ENCODE measurements around the gene DNAH12. TPM values are rescaled to one million over a fixed set of nuclear protein-coding genes. Genes with fewer than 3 reads are reported as not detected.

Gene DNAH12
- total RNA-seq, 1 experiment from 2014 or later: not detected

DNA sequence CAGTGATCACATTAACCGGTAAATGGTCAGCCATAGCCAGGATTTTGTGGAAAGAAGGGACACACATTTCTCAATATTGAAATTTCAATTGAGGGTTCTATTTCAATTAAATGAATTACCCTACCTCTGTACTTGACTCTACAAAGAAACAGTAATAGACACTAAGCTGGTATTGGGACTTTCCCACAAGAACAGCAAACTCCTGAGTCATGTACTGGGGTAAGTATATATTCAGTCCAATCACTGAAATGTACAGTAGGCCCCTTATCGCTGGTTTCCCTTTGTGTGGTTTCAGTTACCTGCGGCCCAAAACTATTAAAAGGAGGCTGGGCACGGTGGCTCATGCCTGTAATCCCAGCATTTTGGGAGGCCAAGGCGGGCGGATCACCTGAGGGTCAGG lies 269.3 kb downstream of the DNAH12 start:
- no peak for TF ChIP-seq SMAD3 (CRISPR knock-in tag; IDR thresholded peaks at IDR 0.05; ENCODE audit: borderline replicate concordance)
- no peak for TF ChIP-seq ESRRA (CRISPR knock-in tag; IDR thresholded peaks at IDR 0.05; ENCODE audit: borderline replicate concordance)
- no peak for TF ChIP-seq HMGA2 (CRISPR knock-in tag; IDR thresholded peaks at IDR 0.05)
- no peak for TF ChIP-seq ZNF423 (CRISPR knock-in tag; IDR thresholded peaks at IDR 0.05)
- TF ChIP-seq, protein P1, sequence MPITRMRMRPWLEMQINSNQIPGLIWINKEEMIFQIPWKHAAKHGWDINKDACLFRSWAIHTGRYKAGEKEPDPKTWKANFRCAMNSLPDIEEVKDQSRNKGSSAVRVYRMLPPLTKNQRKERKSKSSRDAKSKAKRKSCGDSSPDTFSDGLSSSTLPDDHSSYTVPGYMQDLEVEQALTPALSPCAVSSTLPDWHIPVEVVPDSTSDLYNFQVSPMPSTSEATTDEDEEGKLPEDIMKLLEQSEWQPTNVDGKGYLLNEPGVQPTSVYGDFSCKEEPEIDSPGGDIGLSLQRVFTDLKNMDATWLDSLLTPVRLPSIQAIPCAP (CRISPR knock-in tag; IDR thresholded peaks at IDR 0.05): no peak
- CTCF ChIA-PET: interaction anchor here (0.7 kb wide), 1 partner anchor 103 kb away, joined by 3 read pairs; no protein-coding TSS in a partner anchor
- Mint-ChIP-seq H3K4me3 (no peak overlapping the region), H3K36me3 (peaks cover 21% of the 10 kb centered on the region), H3K4me1 (no peaks in the 10 kb centered on the region), H3K9me3 (peaks cover 9% of the 10 kb centered on the region), H3K27me3 (ENCODE audit: low read depth) (no peaks in the 10 kb centered on the region), H3K27ac (no peak overlapping the region)
- POLR2A ChIA-PET: no interaction called here
- no peak for DNase-seq (ENCODE audit: low spot score)
- no peak for ATAC-seq

DNA sequence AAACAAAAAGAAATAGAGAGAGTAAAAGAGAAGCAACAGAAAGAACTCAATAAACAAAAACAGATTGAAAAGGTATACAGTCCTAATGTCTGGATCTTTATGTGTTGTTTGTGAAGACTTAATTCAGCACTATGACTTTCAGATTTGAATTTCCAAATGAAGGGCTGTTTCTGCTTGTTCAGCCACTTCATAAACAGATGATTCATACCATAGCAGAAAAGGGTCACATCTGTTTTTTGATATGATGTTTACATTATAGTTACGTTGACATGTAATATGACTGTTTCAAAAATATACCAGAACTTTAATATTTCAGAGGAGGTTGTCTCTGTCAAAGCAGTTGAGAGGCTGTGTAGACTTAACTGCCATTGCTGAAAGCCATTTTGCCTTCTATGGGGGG lies 275.7 kb downstream of the DNAH12 start:
- no peak for DNase-seq (ENCODE audit: low spot score)

More for the DNA sequence above, 275.7 kb downstream of the DNAH12 start:
- Mint-ChIP-seq H3K27me3 (ENCODE audit: low read depth) (no peaks in the 10 kb centered on the region), H3K27ac (no peak overlapping the region), H3K4me1 (no peaks in the 10 kb centered on the region), H3K36me3 (peaks cover 43% of the 10 kb centered on the region), H3K4me3 (no peak overlapping the region), H3K9me3 (peaks cover 11% of the 10 kb centered on the region)
- TF ChIP-seq PRRX2 (CRISPR knock-in tag; IDR thresholded peaks at IDR 0.05): no peak
- TF ChIP-seq ZNF219 (CRISPR knock-in tag; IDR thresholded peaks at IDR 0.05; ENCODE audit: borderline replicate concordance): no peak
- TF ChIP-seq CBFB (CRISPR knock-in tag; IDR thresholded peaks at IDR 0.05; ENCODE audit: low read depth): no peak
- TF ChIP-seq OVOL2 (CRISPR knock-in tag; IDR thresholded peaks at IDR 0.05; ENCODE audit: borderline replicate concordance): no peak
- TF ChIP-seq, protein P2, sequence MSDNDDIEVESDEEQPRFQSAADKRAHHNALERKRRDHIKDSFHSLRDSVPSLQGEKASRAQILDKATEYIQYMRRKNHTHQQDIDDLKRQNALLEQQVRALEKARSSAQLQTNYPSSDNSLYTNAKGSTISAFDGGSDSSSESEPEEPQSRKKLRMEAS (CRISPR knock-in tag; IDR thresholded peaks at IDR 0.05): no peak
- TF ChIP-seq, protein P3, sequence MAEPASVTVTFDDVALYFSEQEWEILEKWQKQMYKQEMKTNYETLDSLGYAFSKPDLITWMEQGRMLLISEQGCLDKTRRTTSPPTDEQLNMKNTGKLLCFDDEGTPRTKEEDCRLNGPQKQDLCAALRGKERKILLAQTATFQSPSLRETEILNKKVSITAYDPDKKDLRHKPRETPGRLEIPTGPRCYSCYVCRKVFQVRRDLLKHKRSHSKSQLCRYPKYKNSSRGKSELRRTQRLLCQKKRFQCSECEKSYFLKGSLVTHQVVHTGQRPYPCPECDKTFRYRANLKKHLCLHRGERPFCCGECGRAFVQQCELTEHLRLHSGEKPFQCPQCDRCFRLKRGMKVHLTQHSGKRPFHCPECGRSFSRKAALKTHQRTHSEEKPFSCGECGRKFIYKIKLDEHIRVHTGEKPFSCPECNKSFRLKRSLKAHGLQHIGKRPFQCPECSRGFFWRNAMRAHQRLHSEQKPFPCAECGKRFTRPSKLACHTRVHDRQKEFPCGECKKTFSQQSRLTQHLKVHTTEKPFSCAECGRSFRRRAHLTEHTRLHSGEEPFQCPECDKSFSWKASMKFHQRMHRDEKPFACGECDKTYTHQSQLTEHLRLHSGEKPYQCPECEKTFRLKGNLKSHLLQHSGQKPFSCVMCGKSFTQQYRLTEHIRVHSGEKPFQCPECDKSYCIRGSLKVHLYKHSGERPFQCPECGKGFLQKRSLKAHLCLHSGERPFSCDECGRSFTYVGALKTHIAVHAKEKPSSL (CRISPR knock-in tag; conservative IDR thresholded peaks at IDR 0.05): no peak
- TF ChIP-seq ELF4 (CRISPR knock-in tag; IDR thresholded peaks at IDR 0.05; ENCODE audit: low read depth): no peak
- TF ChIP-seq, protein P4, sequence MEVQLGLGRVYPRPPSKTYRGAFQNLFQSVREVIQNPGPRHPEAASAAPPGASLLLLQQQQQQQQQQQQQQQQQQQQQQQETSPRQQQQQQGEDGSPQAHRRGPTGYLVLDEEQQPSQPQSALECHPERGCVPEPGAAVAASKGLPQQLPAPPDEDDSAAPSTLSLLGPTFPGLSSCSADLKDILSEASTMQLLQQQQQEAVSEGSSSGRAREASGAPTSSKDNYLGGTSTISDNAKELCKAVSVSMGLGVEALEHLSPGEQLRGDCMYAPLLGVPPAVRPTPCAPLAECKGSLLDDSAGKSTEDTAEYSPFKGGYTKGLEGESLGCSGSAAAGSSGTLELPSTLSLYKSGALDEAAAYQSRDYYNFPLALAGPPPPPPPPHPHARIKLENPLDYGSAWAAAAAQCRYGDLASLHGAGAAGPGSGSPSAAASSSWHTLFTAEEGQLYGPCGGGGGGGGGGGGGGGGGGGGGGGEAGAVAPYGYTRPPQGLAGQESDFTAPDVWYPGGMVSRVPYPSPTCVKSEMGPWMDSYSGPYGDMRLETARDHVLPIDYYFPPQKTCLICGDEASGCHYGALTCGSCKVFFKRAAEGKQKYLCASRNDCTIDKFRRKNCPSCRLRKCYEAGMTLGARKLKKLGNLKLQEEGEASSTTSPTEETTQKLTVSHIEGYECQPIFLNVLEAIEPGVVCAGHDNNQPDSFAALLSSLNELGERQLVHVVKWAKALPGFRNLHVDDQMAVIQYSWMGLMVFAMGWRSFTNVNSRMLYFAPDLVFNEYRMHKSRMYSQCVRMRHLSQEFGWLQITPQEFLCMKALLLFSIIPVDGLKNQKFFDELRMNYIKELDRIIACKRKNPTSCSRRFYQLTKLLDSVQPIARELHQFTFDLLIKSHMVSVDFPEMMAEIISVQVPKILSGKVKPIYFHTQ (CRISPR knock-in tag; IDR thresholded peaks at IDR 0.05): no peak
- TF ChIP-seq, protein P5, sequence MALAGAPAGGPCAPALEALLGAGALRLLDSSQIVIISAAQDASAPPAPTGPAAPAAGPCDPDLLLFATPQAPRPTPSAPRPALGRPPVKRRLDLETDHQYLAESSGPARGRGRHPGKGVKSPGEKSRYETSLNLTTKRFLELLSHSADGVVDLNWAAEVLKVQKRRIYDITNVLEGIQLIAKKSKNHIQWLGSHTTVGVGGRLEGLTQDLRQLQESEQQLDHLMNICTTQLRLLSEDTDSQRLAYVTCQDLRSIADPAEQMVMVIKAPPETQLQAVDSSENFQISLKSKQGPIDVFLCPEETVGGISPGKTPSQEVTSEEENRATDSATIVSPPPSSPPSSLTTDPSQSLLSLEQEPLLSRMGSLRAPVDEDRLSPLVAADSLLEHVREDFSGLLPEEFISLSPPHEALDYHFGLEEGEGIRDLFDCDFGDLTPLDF (CRISPR knock-in tag; IDR thresholded peaks at IDR 0.05): no peak
- TF ChIP-seq, protein P6, sequence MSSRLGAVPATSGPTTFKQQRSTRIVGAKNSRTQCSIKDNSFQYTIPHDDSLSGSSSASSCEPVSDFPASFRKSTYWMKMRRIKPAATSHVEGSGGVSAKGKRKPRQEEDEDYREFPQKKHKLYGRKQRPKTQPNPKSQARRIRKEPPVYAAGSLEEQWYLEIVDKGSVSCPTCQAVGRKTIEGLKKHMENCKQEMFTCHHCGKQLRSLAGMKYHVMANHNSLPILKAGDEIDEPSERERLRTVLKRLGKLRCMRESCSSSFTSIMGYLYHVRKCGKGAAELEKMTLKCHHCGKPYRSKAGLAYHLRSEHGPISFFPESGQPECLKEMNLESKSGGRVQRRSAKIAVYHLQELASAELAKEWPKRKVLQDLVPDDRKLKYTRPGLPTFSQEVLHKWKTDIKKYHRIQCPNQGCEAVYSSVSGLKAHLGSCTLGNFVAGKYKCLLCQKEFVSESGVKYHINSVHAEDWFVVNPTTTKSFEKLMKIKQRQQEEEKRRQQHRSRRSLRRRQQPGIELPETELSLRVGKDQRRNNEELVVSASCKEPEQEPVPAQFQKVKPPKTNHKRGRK (CRISPR knock-in tag; IDR thresholded peaks at IDR 0.05; ENCODE audit: borderline replicate concordance): no peak
- no peak for TF ChIP-seq JAZF1 (CRISPR knock-in tag; IDR thresholded peaks at IDR 0.05)
- ChIA-PET CTCF (no interaction called here), POLR2A (no interaction called here)
- no peak for ATAC-seq
